GM15510 (cell line): ENCODE measurements around the gene TMEM108.

ENCODE experiments used
- POLR2A ChIP-seq: IDR thresholded peaks from 3 replicates; pipeline ENCODE4 v1.6.1; 2011; ENCODE audit warnings: borderline replicate concordance; ENCODE audit not compliant: insufficient read length; ENCODE audit errors: extremely low read depth

Gene TMEM108

GRCh38 chr3:133317866-133318265 is 279.7 kb downstream of the TMEM108 start:
- TF ChIP-seq POLR2A = no peak

DNA sequence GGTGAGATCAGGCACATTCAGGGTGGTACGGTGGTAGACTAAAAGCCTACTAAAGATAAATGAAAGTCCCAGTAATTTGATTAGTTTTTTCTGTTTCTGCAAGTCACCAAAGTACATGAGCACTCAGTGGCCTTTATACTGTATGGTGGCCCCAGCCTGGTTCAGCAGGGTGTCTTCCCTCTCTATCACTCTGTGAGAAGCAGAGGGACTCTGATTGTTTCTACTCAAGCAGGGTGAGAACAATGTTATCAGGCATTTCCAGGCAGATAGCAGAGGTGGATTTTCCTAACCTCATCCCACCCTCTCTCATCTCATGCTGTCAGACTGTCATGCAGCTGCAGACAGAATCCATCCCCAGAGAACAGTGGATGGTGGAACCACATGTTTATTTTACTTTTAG is 290.2 kb downstream of the TMEM108 start:
- no peak for TF ChIP-seq POLR2A

- TF ChIP-seq POLR2A = no peak
Observed at GRCh38 chr3:133329626-133330025, 291.4 kb downstream of the TMEM108 start.

GRCh38 chr3:133330065-133330464 is 291.9 kb downstream of the TMEM108 start:
- no peak for TF ChIP-seq POLR2A

DNA sequence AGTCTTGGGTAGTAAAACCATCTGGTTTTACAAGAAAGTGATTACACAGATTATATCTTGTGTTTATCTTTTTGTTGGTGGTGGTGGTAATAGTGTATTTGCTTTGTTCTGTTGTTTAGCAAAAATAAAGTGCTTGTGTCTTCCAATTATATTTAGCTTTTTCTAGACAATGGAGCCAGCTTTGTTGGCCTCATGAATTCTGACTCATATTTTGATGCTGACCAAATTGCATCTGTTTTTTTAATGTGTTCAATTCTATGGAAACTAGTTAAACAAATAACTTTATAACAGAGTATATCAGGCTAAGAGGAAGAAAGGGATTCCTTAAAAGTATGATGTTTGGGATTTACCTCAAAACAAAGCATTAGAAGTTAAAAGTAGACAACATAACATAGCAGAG is 292.3 kb downstream of the TMEM108 start:
- no peak for TF ChIP-seq POLR2A

DNA sequence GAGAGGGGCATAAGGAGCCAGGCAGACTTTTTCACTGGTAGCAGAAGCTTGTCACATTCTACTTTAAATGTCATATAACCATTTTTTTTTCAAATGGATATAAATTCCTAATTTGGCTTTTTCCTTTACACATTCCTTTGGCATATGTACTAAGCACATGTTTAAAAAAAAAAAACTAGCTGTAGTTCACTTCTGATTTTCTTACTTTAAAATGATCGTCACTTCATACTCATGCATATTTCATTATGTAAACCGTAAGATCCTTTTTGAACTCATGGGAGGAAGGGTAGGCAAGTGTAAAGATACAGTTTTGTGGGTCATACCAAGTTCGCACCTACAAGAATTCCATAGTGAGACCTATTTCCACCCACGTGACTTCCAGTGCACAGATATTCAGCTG is 316.5 kb downstream of the TMEM108 start:
- TF ChIP-seq POLR2A = no peak

DNA sequence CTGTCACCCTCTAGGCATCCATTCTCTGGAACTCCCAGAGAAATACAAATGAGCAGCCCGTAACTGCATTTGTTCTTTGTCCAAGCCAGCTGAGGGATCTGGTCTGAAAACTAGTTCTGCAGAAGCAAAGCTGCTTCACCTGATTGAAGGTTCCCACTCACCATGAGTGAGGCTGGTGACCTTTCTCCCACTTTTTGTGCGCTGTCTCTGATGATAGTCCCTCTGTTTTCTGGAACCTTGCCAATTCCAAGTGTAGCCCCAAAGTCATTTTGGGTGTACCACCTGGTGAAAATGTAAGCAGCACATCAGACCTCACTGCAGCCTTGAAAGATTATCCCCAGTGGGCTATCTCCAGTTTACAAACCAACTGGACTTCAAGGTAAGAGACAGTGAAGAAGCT is 322.3 kb downstream of the TMEM108 start:
- no peak for TF ChIP-seq POLR2A

DNA sequence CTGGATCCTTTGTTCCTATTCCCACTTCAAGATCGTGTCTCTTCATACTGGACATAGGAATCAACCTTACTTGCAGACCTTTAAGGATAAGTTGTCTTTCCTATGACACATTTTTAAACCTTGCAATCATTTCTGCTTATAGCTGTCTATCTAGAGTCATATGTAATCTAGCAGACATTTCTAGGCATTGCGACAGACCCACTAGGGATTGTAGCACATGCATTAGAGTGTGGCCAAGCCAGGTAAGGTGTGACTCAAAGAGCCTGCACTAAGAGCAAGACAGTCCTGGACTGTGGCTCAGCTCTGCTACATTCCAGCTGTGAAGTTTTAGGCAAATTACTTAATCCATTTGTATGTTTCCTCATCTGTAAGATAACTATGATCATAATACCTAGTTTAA is 322.8 kb downstream of the TMEM108 start:
- TF ChIP-seq POLR2A = no peak

- no peak for TF ChIP-seq POLR2A
Observed at GRCh38 chr3:133361435-133361834, 323.2 kb downstream of the TMEM108 start.

GRCh38 chr3:133362539-133362938 is 324.3 kb downstream of the TMEM108 start:
- no peak for TF ChIP-seq POLR2A

GRCh38 chr3:133364704-133365103 is 326.5 kb downstream of the TMEM108 start:
- no peak for TF ChIP-seq POLR2A

GRCh38 chr3:133366921-133367320 is 328.7 kb downstream of the TMEM108 start:
- TF ChIP-seq POLR2A = no peak

DNA sequence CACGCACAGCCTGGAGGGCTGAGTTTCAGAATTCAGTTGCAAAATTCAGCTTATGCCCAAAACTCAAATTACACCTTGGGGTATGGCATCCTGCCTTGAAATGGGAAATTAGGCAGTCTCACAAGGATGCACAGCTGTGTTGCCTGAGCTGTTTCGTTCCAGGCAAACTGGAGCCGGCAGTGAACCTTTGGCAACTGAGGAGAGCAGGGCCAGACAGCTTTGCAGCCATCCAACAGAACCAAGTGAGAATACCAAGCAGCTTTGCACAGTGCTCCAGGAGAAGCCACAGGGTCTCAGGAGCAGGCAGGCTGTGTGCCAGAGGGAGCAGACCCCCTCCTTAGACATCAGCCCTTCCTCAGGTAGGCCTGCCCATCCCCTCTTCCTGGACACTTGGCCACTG is 329.2 kb downstream of the TMEM108 start:
- no peak for TF ChIP-seq POLR2A

DNA sequence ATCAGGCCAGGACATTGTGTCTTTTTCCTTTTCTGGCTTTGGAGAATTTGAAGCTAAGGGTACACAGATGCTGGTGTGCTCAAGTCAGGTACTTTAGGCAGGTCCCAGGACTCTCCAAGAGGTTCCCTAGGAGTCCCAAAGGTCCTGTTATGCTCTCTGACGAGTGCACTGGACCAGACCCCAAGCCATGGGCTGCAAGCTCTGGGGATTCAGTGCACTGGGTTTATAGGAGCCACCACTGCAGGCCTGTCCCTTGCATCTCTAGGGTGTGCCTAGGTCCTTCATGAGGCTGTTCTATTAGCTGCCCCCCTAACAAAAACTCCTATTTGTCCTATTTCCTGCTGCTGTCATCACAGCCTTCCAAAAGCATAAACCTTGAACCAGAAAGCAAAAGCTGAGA is 329.8 kb downstream of the TMEM108 start:
- no peak for TF ChIP-seq POLR2A

DNA sequence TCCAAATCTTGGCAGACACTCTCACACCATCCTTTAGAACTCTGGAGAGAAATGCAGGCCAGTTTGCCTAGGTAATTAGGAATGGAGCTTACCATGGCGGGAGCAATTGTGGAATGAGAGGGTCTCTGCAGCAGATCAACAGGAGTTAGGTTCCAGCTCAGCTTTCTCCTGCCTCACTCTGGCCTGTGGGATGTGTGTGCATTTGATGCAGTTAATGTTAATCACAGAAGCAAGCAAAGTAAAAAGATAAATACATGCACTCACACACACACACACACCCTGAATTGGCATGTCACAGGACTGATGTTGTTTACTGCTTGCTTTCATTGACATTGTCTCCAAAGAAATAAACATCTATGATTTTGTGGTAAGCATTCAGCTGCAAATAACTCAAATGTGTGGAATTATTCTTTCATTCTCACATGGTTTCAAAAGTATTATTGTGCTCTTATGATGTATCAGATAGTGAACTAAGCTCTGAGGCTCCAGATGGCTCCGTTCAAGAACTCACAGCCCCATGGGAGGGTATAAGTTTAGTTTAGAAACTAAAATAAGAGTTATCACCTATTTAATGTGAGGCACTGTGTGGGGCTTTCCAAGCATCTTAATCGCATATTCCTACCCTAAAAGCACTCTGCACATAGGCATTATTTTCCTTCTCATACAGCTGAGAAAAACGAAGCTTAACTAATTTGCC is 330.3 kb downstream of the TMEM108 start:
- no peak for TF ChIP-seq POLR2A

DNA sequence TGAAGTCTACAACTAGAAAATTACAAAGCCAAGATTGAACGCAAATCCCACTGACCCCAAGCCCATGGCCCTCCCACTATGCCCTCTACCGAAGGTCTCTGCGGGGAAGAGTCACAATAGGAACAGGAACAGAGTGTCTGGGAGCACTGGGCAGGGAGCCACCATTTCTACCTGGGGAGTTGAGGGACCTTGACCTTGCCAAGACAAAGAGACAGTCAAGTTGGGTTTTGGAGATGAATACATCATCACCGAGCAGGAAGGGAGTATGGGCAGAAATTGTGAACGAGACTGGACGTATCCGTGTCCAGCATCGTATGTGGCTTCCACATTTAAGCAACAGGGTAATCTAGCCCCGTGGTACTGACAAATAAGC is 330.9 kb downstream of the TMEM108 start:
- TF ChIP-seq POLR2A = no peak

DNA sequence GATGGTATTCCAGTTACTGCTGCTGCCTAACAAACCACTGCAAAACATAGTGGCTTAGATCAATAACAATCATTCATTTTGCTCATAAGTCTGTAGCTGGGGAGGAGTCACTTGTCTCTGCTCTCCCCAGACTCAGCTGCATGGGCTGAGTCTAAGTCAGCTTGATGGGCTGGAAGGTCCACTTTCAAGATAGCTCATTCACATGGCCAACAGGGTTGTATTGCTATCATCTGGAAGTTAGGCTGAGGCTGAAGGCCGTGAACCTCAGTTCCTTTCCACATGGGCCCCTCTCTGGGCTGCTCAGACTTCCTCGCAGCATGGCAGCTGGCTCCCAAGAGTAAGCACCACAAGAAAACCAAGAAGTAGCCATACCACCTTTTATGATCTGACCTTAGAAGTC is 333.0 kb downstream of the TMEM108 start:
- no peak for TF ChIP-seq POLR2A
